Measurements from ENCODE around the gene BORCS5.
"Not testable (repeated sequence)": the region's sequence is repeated elsewhere in the genome, so short reads cannot be mapped to it uniquely, and the experiment has no call there.

Gene BORCS5

DNA sequence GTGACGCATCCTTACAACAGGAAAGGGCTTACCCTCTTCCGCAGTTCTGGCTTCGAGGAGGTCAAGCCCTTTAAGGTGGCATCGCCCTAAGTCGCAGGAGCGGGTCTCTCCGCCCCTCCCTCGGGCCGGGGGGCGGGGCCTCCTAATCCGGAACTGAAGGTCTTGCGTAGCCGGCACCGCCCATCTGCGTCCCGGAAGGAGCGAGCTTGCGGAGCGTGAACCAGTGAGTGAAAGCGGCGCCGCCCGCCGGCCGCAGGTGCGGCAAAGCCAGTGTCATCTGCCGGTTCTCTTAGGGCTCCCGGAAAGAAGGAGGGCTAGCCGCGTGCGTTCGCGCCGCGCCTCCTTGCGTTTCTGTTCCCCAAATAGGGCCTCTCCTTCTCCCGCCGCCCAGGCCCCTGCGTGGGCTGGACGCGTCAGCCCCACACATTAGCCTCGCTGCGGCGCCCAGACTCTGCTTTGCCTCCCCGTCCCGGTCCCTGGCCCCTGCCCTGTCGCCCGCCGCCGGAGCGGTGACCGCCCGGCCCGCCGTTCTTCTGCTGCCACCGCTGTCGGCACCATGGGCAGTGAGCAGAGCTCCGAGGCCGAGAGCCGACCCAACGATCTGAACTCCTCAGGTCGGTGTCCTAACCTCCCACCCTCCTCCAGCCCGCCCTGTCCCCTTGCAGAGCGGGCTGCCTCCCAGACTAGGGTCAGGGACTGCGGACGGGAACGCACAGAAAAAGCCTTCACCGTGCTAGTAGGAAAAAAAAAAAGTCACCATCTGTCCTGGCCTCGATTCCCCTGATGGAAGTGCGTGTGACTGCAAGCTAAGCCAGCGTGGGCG is at the start of gene BORCS5:
Gene BORCS5, plus strand, starts transcription at position 183 of the 823 bp plus-strand sequence. Its CDS starts 374 bp downstream, at position 557.
- peak; percentile 97 for ATAC-seq
- Mint-ChIP-seq H3K9me3 (no peaks in the 10 kb centered on the region), H3K4me1 (peaks cover 40% of the 10 kb centered on the region), H3K27me3 (no peaks in the 10 kb centered on the region), H3K36me3 (peaks cover 11% of the 10 kb centered on the region), H3K4me3 (peak within 1 kb of the TSS; percentile 96), H3K27ac (peak within 1 kb of the TSS; percentile 99)

DNA sequence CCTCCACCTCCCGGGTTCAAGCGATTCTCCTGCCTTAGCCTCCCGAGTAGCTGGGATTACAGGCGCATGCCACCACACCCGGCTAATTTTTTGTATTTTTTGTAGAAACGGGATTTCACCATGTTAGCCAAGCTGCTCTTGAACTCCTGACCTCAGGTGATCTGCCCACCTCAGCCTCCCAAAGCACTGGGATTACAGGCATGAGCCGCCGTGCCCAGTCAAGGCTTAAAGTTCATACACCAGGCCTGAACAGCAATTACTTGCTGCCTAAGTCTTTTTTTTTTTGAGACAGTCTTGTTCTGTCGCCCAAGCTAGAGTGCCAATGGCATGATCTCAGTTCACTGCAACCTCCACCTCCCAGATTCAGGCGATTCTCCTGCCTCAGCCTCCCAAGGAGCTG is 46.2 kb upstream of the BORCS5 start:
- H3K9me3 Mint-ChIP-seq, H3K4me3 Mint-ChIP-seq, H3K27me3 Mint-ChIP-seq, ATAC-seq, H3K36me3 Mint-ChIP-seq, H3K4me1 Mint-ChIP-seq, H3K27ac Mint-ChIP-seq: not testable (repeated sequence)

DNA sequence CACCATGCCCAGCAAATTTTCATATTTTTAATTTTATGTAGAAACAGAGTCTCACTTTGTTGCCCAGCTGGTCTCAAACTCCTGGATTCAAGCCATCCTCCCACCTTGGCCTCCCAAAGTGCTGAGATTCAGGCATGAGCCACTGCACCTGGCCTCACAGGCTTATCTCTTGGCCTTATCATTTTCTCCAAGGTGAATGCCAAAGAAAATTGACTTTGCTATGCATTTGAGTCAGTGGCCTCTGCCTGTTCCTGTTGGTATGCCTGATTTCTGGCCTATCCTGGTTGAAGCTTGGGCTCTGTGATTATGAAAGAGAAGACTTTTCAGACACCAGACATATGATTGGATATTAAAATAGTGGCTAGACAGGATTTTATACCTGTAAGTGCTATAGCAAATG is 41.0 kb upstream of the BORCS5 start:
- H3K9me3 Mint-ChIP-seq = no peaks in the 10 kb centered on the region
- H3K4me3 Mint-ChIP-seq = no peak overlapping the region
- no peak overlapping the region for H3K27ac Mint-ChIP-seq
- no peaks in the 10 kb centered on the region for H3K4me1 Mint-ChIP-seq
- H3K27me3 Mint-ChIP-seq = peaks cover 10% of the 10 kb centered on the region
- ATAC-seq = no peak
- no peaks in the 10 kb centered on the region for H3K36me3 Mint-ChIP-seq

DNA sequence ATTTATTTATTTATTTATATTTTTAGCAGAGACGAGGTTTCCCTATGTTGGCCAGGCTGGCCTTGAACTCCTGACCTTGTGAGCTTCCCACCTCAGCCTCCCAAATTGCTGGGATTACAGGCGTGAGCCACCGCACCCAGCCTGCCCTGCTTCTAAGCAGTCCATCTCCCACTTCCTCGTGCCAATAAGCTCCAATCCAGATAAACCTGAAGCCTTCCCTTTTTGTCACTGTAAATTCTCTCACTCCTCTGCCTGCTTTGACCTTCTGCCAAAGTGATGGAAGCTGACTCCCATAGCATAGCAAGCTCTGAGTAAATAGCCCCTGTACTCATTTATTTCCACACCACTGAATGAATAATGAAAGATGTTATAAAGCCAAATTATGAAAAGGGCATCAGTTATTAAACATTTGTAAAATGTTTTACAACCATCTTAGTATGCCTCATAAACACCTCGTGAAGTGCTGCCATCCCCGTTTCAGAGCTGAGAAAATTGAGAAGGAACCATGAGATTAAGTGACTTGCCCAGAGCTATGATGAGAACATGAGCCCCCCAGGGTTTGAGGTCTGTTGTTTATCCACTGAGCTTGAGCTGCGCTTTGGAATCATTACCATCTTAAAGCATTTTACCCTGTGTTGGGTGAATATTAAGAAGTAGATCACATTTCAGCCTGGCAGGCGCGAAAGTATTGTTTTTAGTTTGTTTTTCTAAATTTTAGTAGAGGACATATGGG is 37.3 kb upstream of the BORCS5 start:
- Mint-ChIP-seq H3K27me3 (peaks cover 17% of the 10 kb centered on the region), H3K36me3 (no peaks in the 10 kb centered on the region), H3K4me3 (no peak overlapping the region), H3K9me3 (no peaks in the 10 kb centered on the region), H3K4me1 (peaks cover 5% of the 10 kb centered on the region), H3K27ac (no peak overlapping the region)
- ATAC-seq = no peak

DNA sequence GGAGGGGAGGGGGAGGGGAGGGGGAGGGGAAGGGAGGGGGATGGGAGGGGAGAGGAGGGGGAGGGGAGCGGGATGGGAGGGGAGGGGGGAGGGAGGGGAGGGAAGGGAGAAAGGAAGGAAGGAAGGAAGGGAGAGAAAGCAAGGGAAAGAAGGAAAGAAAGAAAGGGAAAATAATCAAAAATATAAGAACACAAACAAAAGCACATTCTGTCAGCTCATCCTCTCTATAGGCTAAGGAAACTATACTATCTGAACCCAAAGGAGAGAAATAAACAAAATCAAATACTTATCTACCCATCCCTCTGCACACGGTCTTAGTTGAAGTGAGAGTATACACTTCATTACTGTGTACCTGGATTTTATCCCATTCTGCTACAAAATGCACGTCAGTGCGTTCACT is 33.8 kb upstream of the BORCS5 start:
- peaks cover 11% of the 10 kb centered on the region for H3K4me1 Mint-ChIP-seq
- no peaks in the 10 kb centered on the region for H3K9me3 Mint-ChIP-seq
- H3K27me3 Mint-ChIP-seq = peaks cover 17% of the 10 kb centered on the region
- no peaks in the 10 kb centered on the region for H3K36me3 Mint-ChIP-seq
- H3K27ac Mint-ChIP-seq = no peak overlapping the region
- ATAC-seq = peak; percentile 8
- H3K4me3 Mint-ChIP-seq = no peak overlapping the region

DNA sequence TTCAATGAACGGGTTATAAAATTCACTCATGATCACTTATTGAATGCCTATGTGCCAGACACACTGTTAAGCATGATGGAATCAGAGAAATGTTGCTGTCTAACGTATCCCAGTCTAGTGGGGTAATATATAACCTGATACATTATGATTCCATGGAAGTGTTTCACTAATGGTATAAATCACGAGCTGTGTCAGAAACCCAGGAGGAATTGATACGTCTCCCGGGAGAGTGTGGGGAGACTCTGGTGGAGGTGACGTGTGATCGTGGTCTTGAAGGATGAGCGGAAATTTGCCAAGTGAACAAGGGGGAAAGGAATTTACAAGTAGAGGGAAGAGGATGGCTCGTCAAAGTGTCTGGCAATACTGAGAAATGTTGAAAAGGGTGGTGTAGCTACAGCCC is 33.3 kb upstream of the BORCS5 start:
- Mint-ChIP-seq H3K27me3 (peaks cover 17% of the 10 kb centered on the region), H3K9me3 (no peaks in the 10 kb centered on the region), H3K4me3 (no peak overlapping the region), H3K4me1 (peaks cover 11% of the 10 kb centered on the region), H3K27ac (no peak overlapping the region), H3K36me3 (no peaks in the 10 kb centered on the region)
- peak; percentile 34 for ATAC-seq

DNA sequence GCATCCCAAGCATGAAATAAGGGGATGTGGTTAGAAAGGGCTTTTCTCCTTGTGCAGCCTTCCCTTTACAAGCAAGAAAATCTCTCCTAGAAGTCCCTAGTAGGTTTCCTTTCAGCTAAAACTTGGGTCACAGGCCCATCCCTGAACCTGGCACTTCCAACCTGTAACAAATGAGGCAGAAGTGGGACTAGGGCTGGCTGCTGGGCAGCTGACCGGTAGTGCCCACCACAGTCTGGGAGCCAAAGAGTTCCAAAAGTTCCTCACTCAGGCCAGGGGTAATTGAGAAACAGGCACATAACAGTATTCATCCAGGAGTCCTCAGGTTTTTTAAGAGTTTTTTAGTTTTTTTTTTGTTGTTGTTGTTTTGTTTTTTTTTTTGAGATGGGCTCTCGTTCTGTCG is 30.6 kb upstream of the BORCS5 start:
- H3K36me3 Mint-ChIP-seq = no peaks in the 10 kb centered on the region
- no peak overlapping the region for H3K27ac Mint-ChIP-seq
- no peak for ATAC-seq
- H3K4me3 Mint-ChIP-seq = no peak overlapping the region
- peaks cover 30% of the 10 kb centered on the region for H3K27me3 Mint-ChIP-seq
- H3K9me3 Mint-ChIP-seq = no peaks in the 10 kb centered on the region
- peaks cover 11% of the 10 kb centered on the region for H3K4me1 Mint-ChIP-seq

DNA sequence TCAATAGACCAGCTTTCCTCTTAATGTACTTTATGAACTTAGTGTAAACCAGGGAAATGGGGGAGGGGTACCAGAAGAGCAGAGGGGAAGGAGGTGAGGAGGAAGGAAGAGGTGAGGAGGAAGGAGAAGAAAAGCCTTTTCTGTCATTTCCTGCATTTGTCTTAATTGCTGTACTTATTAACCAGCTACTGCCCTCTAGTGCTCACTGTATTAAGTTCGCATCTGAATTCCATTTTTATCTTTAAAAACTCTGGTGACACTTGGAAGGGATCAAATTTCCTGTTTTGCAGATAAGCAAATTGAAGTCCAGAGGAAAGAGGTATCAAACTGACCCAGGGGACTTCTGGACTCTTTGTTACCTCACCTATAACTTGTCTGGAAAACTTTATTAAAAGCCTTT is 29.1 kb upstream of the BORCS5 start:
- H3K27me3 Mint-ChIP-seq = peaks cover 22% of the 10 kb centered on the region
- H3K36me3 Mint-ChIP-seq = no peaks in the 10 kb centered on the region
- H3K9me3 Mint-ChIP-seq = no peaks in the 10 kb centered on the region
- no peak overlapping the region for H3K27ac Mint-ChIP-seq
- ATAC-seq = no peak
- peaks cover 7% of the 10 kb centered on the region for H3K4me1 Mint-ChIP-seq
- no peak overlapping the region for H3K4me3 Mint-ChIP-seq

DNA sequence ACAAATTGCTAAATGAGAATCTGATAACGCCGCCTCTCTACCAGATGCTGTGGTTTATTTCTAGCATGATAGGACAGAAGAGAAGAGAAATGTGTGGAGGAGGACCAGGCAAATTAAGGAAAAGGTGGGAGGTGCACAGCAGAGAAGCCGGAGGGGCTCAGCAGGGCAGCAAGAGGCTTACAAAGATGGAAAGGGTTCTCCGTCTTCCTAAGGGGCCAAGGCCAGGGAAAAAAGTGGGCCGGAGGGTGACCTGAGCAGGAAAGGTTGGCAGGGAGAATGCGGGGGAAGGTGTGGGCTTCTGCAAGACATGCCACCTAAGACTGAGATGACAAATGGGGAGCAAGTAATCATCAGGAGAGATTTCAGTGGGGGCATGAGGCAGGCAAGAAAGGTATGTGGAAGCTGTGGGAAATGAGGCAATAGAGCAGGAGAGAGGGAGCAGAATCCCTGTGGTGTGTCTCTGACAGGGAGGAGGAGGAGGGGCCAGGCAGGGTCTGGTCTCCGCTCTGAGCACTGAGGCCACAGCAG is 25.6 kb upstream of the BORCS5 start:
- Mint-ChIP-seq H3K36me3 (no peaks in the 10 kb centered on the region), H3K27me3 (peaks cover 13% of the 10 kb centered on the region), H3K9me3 (no peaks in the 10 kb centered on the region), H3K4me1 (peaks cover 22% of the 10 kb centered on the region), H3K27ac (no peak overlapping the region), H3K4me3 (no peak overlapping the region)
- no peak for ATAC-seq

DNA sequence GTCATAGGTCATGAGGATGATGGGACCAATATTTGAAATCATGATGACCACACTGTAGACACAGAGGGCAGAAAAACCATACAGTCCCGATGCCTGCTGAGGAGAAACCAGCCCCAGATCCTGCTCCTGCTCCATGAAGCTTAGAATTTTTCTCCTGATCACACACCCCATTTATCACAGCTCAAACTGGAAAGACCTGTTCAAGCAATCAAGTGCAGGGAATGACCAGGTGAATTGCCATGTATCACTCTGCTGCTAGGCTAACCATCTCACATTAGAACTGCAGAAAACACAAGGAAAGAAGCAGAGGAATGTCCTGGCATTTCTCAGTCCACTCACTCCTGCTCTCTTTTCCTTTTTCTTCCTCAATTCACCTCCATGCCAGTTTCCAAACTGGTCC is 25.0 kb upstream of the BORCS5 start:
- Mint-ChIP-seq H3K4me1 (peaks cover 22% of the 10 kb centered on the region), H3K27ac (no peak overlapping the region), H3K9me3 (no peaks in the 10 kb centered on the region), H3K4me3 (no peak overlapping the region), H3K36me3 (no peaks in the 10 kb centered on the region), H3K27me3 (peaks cover 13% of the 10 kb centered on the region)
- ATAC-seq = no peak

DNA sequence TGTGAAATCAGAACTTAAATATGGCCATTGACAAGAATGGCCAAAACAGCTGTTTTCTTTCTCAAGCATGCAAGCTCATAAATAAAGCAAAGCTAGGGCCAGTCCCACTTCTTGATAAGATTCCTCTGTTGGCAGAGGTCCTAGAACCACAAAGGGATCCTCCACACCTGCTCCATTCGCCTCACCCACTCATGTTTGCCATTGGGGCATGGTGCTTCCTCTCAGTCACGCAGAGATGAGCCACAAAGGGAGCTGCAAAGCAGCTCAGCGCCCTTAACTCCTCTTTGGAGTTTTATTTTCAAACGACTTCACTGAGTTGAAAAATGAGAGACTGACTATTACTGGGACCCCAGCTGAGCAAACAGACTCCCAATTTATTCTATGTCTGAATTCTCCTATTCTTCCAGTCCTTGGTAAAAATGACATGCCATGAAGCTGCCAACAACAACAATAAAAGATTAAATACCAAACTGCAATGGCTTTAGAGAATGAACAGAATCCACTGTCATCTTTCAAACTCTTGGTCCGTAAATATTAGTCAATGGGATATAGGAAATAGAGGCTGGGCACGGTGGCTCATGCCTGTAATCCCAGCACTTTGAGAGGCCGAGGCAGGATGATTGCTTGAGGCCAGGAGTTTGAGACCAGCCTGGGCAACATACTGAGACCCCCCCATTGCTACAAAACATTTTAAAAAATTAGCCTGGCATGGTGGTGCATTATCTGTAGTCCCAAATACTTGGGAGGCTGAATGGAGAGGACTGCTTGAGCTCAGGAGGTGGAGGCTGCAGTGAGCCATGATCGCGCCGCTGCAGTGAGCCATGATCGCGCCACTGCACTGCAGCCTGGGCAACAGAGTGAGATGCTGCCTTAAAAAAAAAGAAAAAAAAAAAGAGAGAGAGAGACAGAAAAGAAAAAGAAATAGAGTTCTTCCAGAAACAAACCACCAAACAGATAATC is 23.2 kb upstream of the BORCS5 start:
- peaks cover 13% of the 10 kb centered on the region for H3K27me3 Mint-ChIP-seq
- no peak for ATAC-seq
- H3K9me3 Mint-ChIP-seq = no peaks in the 10 kb centered on the region
- H3K4me3 Mint-ChIP-seq = no peak overlapping the region
- peaks cover 15% of the 10 kb centered on the region for H3K4me1 Mint-ChIP-seq
- H3K27ac Mint-ChIP-seq = no peak overlapping the region
- H3K36me3 Mint-ChIP-seq = no peaks in the 10 kb centered on the region

DNA sequence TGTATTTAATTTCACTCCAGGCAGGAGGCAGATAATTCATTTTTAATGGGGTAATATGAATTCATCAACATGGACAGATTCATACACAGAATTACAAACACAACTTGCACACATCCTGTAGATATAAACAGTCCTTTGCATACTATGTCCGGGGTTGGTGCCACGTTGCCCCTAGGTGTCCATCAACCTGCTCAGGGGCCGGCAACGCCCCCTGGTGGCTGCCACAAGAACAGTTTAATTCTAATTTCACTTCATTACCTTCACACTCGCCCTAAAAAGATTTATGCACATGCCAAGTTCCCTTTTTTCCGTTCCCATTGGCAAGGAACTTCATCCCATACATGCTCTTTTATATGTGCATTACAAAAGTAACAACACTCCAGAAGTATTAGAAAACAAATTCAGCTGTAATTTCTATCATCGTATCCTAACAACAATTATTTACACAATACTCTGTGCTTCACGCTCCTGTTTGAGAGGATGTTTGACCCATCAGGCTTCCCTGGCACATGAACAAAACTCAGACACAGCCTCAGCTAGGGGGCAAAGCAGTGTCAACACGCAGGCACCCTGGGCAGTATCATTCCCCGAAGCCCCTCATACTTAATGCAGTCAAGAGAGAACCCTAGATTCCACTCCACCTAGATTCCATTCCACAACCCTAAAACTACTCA is 22.4 kb upstream of the BORCS5 start:
- Mint-ChIP-seq H3K4me3 (no peak overlapping the region), H3K36me3 (no peaks in the 10 kb centered on the region), H3K9me3 (no peaks in the 10 kb centered on the region), H3K27ac (no peak overlapping the region), H3K4me1 (peaks cover 15% of the 10 kb centered on the region), H3K27me3 (peaks cover 13% of the 10 kb centered on the region)
- no peak for ATAC-seq

DNA sequence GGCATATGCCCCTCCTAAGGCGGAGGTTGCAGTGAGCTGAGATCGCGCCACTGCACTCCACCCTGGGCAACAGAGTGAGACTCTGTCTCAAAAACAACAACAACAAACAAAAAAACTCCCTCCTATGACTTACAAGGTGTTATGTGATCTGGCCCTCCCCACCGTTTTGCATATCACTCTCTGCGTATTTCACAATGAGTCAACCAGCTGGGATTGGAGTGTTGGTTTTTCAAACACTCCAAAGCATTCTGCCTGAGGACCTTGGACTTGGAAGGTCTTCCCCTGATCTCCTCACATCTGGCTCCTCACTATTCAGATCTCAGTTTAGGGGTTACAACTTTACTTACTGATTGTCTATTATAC is 20.8 kb upstream of the BORCS5 start:
- Mint-ChIP-seq H3K9me3 (no peaks in the 10 kb centered on the region), H3K4me1 (peaks cover 15% of the 10 kb centered on the region), H3K27me3 (peaks cover 2% of the 10 kb centered on the region), H3K27ac (no peak overlapping the region), H3K4me3 (no peak overlapping the region), H3K36me3 (no peaks in the 10 kb centered on the region)
- no peak for ATAC-seq

DNA sequence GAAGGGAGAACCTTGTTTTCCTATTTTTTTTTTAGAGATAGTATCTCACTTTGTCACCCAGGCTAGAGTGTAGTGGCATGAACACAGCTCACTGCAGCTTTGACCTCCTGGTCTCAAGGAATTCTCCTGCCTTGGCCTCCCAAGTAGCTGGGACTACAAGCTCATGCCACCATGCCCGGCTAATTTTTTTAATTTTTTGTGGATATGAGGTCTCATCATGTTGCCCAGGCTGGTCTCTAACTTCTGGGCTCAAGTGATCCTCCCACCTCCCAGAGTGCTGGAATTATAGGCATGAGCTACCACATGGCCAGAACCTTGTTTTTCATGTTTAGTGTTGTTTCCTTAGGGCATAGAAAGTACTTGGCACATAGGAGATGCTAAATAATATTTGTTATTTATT is 20.4 kb upstream of the BORCS5 start:
- H3K9me3 Mint-ChIP-seq = no peaks in the 10 kb centered on the region
- no peak overlapping the region for H3K27ac Mint-ChIP-seq
- ATAC-seq = no peak
- no peaks in the 10 kb centered on the region for H3K36me3 Mint-ChIP-seq
- H3K27me3 Mint-ChIP-seq = no peaks in the 10 kb centered on the region
- peaks cover 15% of the 10 kb centered on the region for H3K4me1 Mint-ChIP-seq
- H3K4me3 Mint-ChIP-seq = no peak overlapping the region
